ENCODE results near the gene PSAT1.

DNA sequence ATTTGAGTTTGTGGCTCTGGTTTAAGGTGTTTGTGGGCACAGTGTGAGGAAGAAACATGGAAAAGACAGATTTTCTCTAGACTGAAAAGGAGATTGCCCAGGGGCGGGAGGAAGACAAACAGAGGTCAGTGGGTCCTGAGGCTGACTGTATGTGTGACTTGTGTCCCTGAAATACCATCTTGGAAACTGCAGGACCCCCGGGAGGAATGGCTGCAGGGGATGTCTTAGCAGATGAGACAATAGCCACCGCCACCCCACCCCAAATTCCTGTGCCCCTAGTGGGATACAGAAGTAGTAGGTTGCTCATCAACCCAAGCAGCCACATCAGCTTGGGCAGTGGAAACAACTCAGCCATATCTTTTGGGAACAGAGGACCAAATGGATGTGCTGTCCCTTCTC, 1.7 kb upstream of the PSAT1 start:
- TF ChIP-seq, protein P1, sequence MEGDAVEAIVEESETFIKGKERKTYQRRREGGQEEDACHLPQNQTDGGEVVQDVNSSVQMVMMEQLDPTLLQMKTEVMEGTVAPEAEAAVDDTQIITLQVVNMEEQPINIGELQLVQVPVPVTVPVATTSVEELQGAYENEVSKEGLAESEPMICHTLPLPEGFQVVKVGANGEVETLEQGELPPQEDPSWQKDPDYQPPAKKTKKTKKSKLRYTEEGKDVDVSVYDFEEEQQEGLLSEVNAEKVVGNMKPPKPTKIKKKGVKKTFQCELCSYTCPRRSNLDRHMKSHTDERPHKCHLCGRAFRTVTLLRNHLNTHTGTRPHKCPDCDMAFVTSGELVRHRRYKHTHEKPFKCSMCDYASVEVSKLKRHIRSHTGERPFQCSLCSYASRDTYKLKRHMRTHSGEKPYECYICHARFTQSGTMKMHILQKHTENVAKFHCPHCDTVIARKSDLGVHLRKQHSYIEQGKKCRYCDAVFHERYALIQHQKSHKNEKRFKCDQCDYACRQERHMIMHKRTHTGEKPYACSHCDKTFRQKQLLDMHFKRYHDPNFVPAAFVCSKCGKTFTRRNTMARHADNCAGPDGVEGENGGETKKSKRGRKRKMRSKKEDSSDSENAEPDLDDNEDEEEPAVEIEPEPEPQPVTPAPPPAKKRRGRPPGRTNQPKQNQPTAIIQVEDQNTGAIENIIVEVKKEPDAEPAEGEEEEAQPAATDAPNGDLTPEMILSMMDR (optimal IDR thresholded peaks at IDR 0.05 in 1 of 3, IDR thresholded peaks at IDR 0.05 in 1 of 3, conservative IDR thresholded peaks at IDR 0.05 in 1 of 3; ENCODE audit: extremely low read depth in 1 of 3, insufficient read depth in 2 of 3, low read length in 3 of 3), result no peak
- TF ChIP-seq EZH2 (IDR thresholded peaks at IDR 0.05; ENCODE audit: low read length), result no peak

Measured in keratinocyte (primary cell).